CD14-positive monocyte (primary cell): ENCODE results near the gene ICE1. TPM values are rescaled to one million over a fixed set of nuclear protein-coding genes. Genes with fewer than 3 reads are reported as not detected.

ENCODE experiments used
- DNase-seq, 3 donors: peaks; one replicate each; pipeline ENCODE4 v3.0.0-alpha.2; 2011 to 2022
- H2AFZ ChIP-seq: 2 replicates; pipeline ENCODE4 v1.6.0; 2012; ENCODE audit warnings: mild to moderate bottlenecking, low read depth, low read length, inconsistent platforms; ENCODE audit not compliant: insufficient read depth, poor library complexity, severe bottlenecking
- H3K27ac ChIP-seq, 2 donors: 1 replicate in 1 of 2; 2 replicates in 1 of 2; pipeline ENCODE4 v1.5.1; 2012 to 2013; ENCODE audit warnings: low read length in 2 of 2, control low read depth in 1 of 2, inconsistent platforms in 1 of 2, low read depth in 1 of 2, mild to moderate bottlenecking in 1 of 2
- H3K27me3 ChIP-seq, 2 donors: one replicate each; pipeline versions ENCODE4 v1.6.0 to v1.6.1; 2011 to 2013; ENCODE audit warnings: low read length in 2 of 2; ENCODE audit not compliant: control insufficient read depth in 2 of 2, insufficient read depth in 2 of 2
- H3K36me3 ChIP-seq, 2 donors: replicated peaks in 1 of 2; 1 replicate in 1 of 2; 2 replicates in 1 of 2; pipeline versions ENCODE4 v1.5.1 to v1.6.1; 2012 to 2013; ENCODE audit warnings: low read length in 2 of 2, control low read depth in 1 of 2, inconsistent platforms in 1 of 2, mild to moderate bottlenecking in 1 of 2; ENCODE audit not compliant: insufficient read depth in 2 of 2, control insufficient read depth in 1 of 2
- H3K4me1 ChIP-seq, 2 donors: 1 replicate in 1 of 2; 2 replicates in 1 of 2; pipeline versions ENCODE4 v1.5.1 to v1.6.1; 2012 to 2013; ENCODE audit warnings: low read length in 2 of 2, control low read depth in 1 of 2, inconsistent platforms in 1 of 2, mild to moderate bottlenecking in 1 of 2, moderate library complexity in 1 of 2; ENCODE audit not compliant: insufficient read depth in 2 of 2, control insufficient read depth in 1 of 2
- H3K4me2 ChIP-seq: replicated peaks from 2 replicates; pipeline ENCODE3; 2012; ENCODE audit warnings: low read length, moderate library complexity, mild to moderate bottlenecking; ENCODE audit not compliant: poor library complexity, severe bottlenecking; ENCODE audit errors: extremely low read depth
- H3K4me3 ChIP-seq, 3 experiments: fragments of 200-600 bp in 1 of 3; sonication (generic) in 1 of 3; replicated peaks in 1 of 3; 1 replicate in 2 of 3; 2 replicates in 1 of 3; pipeline ENCODE4 v1.5.1; 2011 to 2013; ENCODE audit warnings: low read length in 3 of 3, mild to moderate bottlenecking in 3 of 3, control low read depth in 2 of 3, low read depth in 2 of 3, inconsistent platforms in 1 of 3, moderate library complexity in 1 of 3
- H3K79me2 ChIP-seq: 2 replicates; pipeline ENCODE4 v1.6.0; 2012; ENCODE audit warnings: mild to moderate bottlenecking, control low read depth, inconsistent platforms, low read length, moderate library complexity; ENCODE audit not compliant: insufficient read depth
- H3K9ac ChIP-seq: 2 replicates; pipeline ENCODE4 v1.6.0; 2017; ENCODE audit warnings: low read length, mild to moderate bottlenecking; ENCODE audit not compliant: insufficient read depth, poor library complexity, severe bottlenecking
- H3K9me3 ChIP-seq, 2 donors: replicated peaks in 1 of 2; 1 replicate in 1 of 2; 2 replicates in 1 of 2; pipeline versions ENCODE4 v1.5.1 to v1.6.1; 2012 to 2013; ENCODE audit warnings: low read length in 2 of 2, control low read depth in 1 of 2; ENCODE audit not compliant: control insufficient read depth in 1 of 2, insufficient read depth in 1 of 2
- H4K20me1 ChIP-seq: 2 replicates; pipeline ENCODE4 v1.6.0; 2012; ENCODE audit warnings: mild to moderate bottlenecking, low read length, control low read depth, moderate library complexity; ENCODE audit not compliant: insufficient read depth
- H3K27ac Mint-ChIP-seq, 7 donors: one replicate each; pipeline ENCODE4 v1.8.0; 2020; ENCODE audit warnings: mild to moderate bottlenecking in 7 of 7, mixed read lengths in 7 of 7, moderate library complexity in 6 of 7, inconsistent platforms in 2 of 7
- H3K27me3 Mint-ChIP-seq, 3 donors: one replicate each; pipeline ENCODE4 v1.8.0; 2021 to 2022; ENCODE audit warnings: low read depth in 3 of 3, mild to moderate bottlenecking in 3 of 3, mixed read lengths in 3 of 3, moderate library complexity in 3 of 3, inconsistent platforms in 1 of 3
- H3K36me3 Mint-ChIP-seq, 2 donors: one replicate each; pipeline ENCODE4 v1.8.0; 2020; ENCODE audit warnings: mixed read lengths in 2 of 2, inconsistent platforms in 1 of 2, mild to moderate bottlenecking in 1 of 2
- H3K4me1 Mint-ChIP-seq: one replicate; pipeline ENCODE4 v1.8.0; 2020; ENCODE audit warnings: mild to moderate bottlenecking, mixed read lengths
- H3K4me3 Mint-ChIP-seq, 2 donors: one replicate each; pipeline ENCODE4 v1.8.0; 2020; ENCODE audit warnings: mild to moderate bottlenecking in 2 of 2, mixed read lengths in 2 of 2, moderate library complexity in 1 of 2
- H3K9me3 Mint-ChIP-seq, 7 donors: one replicate each; pipeline ENCODE4 v1.8.0; 2020 to 2022; ENCODE audit warnings: mixed read lengths in 7 of 7, mild to moderate bottlenecking in 6 of 7, moderate library complexity in 6 of 7, inconsistent platforms in 2 of 7
- WGBS: methylation state at CpG from one replicate; pipeline ENCODE4 v1.1.5; 2013; ENCODE audit warnings: missing lambda C conversion rate; ENCODE audit not compliant: insufficient coverage; 5-methylcytosine and 5-hydroxymethylcytosine counted together
- intact Hi-C, 2 donors: fragments of 100-400 bp; cut with micrococcal nuclease; formaldehyde crosslinking; loops; one replicate each; pipeline versions ENCODE4 v1.15.0 to v1.15.1; 2023
- polyA plus RNA-seq, 3 donors: library from polyadenylated mRNA; depleted of rRNA in 1 of 3; unstranded in 2 of 3; stranded (reverse) in 1 of 3; fragments of 300-500 nt in 2 of 3; fragments of >200 nt in 1 of 3; fragmentation: Illumina TruSeq in 2 of 3; gene quantifications; 1 replicate in 2 of 3; 2 replicates in 1 of 3; pipeline ENCODE4 v1.2.3, GENCODE V29; 2012 to 2021
- TF ChIP-seq, protein P1 (sequence below): fragments of 200-600 bp; IDR thresholded peaks from one replicate; pipeline ENCODE4 v1.8.0; 2022; ENCODE audit warnings: antibody characterized with exemption, mild to moderate bottlenecking

The ICE1 gene
- polyA plus RNA-seq, 3 donors = 2.4 to 8.2 (median 6.4) TPM

DNA sequence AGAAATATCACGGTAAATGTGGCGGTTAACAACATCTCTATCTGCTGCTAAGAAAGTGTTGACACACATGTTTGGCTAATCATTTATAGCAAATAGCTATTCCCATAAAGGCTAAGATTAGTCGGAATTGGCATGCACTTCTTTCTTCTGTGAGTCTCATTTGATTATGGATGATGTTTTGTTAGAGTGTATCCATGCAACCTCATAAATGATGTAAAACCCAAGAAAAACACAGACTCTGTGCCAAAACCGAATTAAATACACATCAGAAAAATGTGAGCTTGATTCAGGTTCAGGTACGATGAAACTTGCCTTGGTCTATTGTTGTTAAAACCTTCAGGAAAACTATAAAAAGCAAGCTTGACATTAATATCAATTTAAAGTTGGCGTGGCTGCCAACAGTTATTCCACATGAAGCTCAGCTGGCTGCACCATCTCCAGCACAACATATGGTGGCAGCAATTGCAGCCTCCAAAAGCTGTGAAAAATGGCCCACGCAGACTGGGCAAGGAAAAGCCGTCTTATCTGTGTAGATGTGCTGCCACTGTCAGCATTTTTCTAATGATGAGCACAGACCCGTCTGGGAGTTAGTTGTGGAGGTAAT is 41.1 kb upstream of the ICE1 start:
- H3K9me3 ChIP-seq = peaks cover 0 to 11% of the 10 kb centered on the region in 2 donors
- H3K27me3 ChIP-seq = no peaks in the 10 kb centered on the region
- Mint-ChIP-seq H3K4me3 (no peak overlapping the region), H3K27ac (no peak overlapping the region), H3K36me3 (no peaks in the 10 kb centered on the region), H3K27me3 (peaks cover 0 to 5% (median 1%) of the 10 kb centered on the region in 3 donors), H3K9me3 (peaks cover 0 to 24% (median 8%) of the 10 kb centered on the region in 7 donors), H3K4me1 (no peaks in the 10 kb centered on the region)
- no peak overlapping the region for H3K4me3 ChIP-seq
- no peak overlapping the region for H3K4me2 ChIP-seq
- WGBS = 100% methylated on average over 2 of the region's 9 CpGs
- intact Hi-C loops = no loop called here
- no peak overlapping the region for H2AFZ ChIP-seq
- no peaks in the 10 kb centered on the region for H3K36me3 ChIP-seq
- TF ChIP-seq, protein P1, sequence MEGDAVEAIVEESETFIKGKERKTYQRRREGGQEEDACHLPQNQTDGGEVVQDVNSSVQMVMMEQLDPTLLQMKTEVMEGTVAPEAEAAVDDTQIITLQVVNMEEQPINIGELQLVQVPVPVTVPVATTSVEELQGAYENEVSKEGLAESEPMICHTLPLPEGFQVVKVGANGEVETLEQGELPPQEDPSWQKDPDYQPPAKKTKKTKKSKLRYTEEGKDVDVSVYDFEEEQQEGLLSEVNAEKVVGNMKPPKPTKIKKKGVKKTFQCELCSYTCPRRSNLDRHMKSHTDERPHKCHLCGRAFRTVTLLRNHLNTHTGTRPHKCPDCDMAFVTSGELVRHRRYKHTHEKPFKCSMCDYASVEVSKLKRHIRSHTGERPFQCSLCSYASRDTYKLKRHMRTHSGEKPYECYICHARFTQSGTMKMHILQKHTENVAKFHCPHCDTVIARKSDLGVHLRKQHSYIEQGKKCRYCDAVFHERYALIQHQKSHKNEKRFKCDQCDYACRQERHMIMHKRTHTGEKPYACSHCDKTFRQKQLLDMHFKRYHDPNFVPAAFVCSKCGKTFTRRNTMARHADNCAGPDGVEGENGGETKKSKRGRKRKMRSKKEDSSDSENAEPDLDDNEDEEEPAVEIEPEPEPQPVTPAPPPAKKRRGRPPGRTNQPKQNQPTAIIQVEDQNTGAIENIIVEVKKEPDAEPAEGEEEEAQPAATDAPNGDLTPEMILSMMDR = no peak
- no peak for DNase-seq
- H3K79me2 ChIP-seq = no peaks in the 10 kb centered on the region
- H3K4me1 ChIP-seq = no peaks in the 10 kb centered on the region
- H4K20me1 ChIP-seq = no peaks in the 10 kb centered on the region
- H3K27ac ChIP-seq = no peak overlapping the region
- no peak overlapping the region for H3K9ac ChIP-seq

DNA sequence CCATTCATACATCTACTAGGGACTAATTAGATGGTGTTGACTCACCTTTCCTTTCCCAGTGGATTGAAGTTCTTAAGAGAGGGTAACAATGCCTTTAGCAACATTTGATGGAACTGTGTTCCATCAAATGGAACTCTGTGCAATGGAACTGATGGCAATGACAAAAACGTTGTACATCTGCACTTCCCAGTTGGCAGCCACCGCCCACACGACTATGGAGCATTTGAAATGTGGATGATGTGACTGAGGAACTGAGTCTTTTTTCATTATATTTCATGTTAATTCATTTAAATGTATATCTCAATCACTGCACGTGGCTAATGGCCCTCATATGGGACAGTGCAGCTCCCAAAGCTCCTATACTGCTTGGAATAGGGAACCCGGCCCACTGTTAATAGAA is 39.0 kb upstream of the ICE1 start:
- Histone ChIP-seq H4K20me1 (no peaks in the 10 kb centered on the region), H3K27ac (no peak overlapping the region), H3K4me2 (no peak overlapping the region), H3K4me1 (no peaks in the 10 kb centered on the region), H2AFZ (no peak overlapping the region), H3K9ac (no peak overlapping the region), H3K27me3 (no peaks in the 10 kb centered on the region), H3K36me3 (no peaks in the 10 kb centered on the region), H3K9me3 (peaks cover 0 to 3% of the 10 kb centered on the region in 2 donors), H3K79me2 (no peaks in the 10 kb centered on the region), H3K4me3 (no peak overlapping the region)
- no peaks in the 10 kb centered on the region for H3K36me3 Mint-ChIP-seq
- H3K27ac Mint-ChIP-seq = no peak overlapping the region
- peaks cover 0 to 15% (median 7%) of the 10 kb centered on the region in 7 donors for H3K9me3 Mint-ChIP-seq
- WGBS = no CpG with 5 or more reads among the region's 5 CpGs
- H3K4me3 Mint-ChIP-seq = no peak overlapping the region
- TF ChIP-seq, protein P1 = no peak
- H3K4me1 Mint-ChIP-seq = no peaks in the 10 kb centered on the region
- no peak for DNase-seq
- peaks cover 0 to 5% (median 2%) of the 10 kb centered on the region in 3 donors for H3K27me3 Mint-ChIP-seq
- intact Hi-C loops = no loop called here
